GM23338 (cell line): ENCODE measurements around the gene RAD51B. TPM values are rescaled to one million over a fixed set of nuclear protein-coding genes. Genes with fewer than 3 reads are reported as not detected.

Source experiments
- ATAC-seq: fragments of 200-7000 bp; cut with Tn5 transposase; 3 replicates; pipeline ENCODE4 v1.9.1; 2020
- DNase-seq: peaks from one replicate; pipeline ENCODE4 v3.0.0-alpha.2; 2015; ENCODE audit warnings: low spot score
- H2AFZ ChIP-seq: fragments of 200-600 bp; sonication (generic); 2 replicates; pipeline ENCODE4 v1.8.0; 2016; ENCODE audit warnings: antibody characterized with exemption, mild to moderate bottlenecking, moderate library complexity
- H3F3A ChIP-seq: fragments of 200-600 bp; sonication (generic); replicated peaks from 2 replicates; pipeline ENCODE4 v1.8.0; 2017; ENCODE audit warnings: antibody characterized with exemption, mixed run types, low read depth
- H3K27ac ChIP-seq: fragments of 200-600 bp; sonication (generic); 2 replicates; pipeline ENCODE4 v1.6.1; 2016; ENCODE audit warnings: low read depth
- H3K27me3 ChIP-seq: fragments of 200-600 bp; sonication (generic); 2 replicates; pipeline ENCODE4 v1.8.0; 2016; ENCODE audit warnings: mild to moderate bottlenecking, mixed run types, moderate library complexity; ENCODE audit not compliant: insufficient read depth
- H3K36me3 ChIP-seq: fragments of 200-600 bp; sonication (generic); 2 replicates; pipeline ENCODE4 v1.8.0; 2016; ENCODE audit warnings: mild to moderate bottlenecking; ENCODE audit not compliant: insufficient read depth
- H3K4me1 ChIP-seq: fragments of 200-600 bp; sonication (generic); 2 replicates; pipeline ENCODE4 v1.8.0; 2016; ENCODE audit warnings: mild to moderate bottlenecking, moderate library complexity; ENCODE audit not compliant: insufficient read depth
- H3K4me2 ChIP-seq: fragments of 200-600 bp; sonication (generic); 2 replicates; pipeline ENCODE4 v1.7.1; 2017; ENCODE audit warnings: mixed run types
- H3K4me3 ChIP-seq: fragments of 200-600 bp; sonication (generic); 2 replicates; pipeline ENCODE4 v1.6.1; 2016; ENCODE audit warnings: mixed run types
- H3K79me2 ChIP-seq: fragments of 200-600 bp; sonication (generic); replicated peaks from 2 replicates; pipeline ENCODE4 v1.8.0; 2017; ENCODE audit warnings: mild to moderate bottlenecking; ENCODE audit not compliant: insufficient read depth
- H3K9me2 ChIP-seq: fragments of 200-600 bp; sonication (generic); 2 replicates; pipeline ENCODE4 v1.8.0; 2017; ENCODE audit not compliant: insufficient read depth
- H4K20me1 ChIP-seq: fragments of 200-600 bp; sonication (generic); replicated peaks from 2 replicates; pipeline ENCODE4 v1.8.0; 2017; ENCODE audit warnings: mild to moderate bottlenecking; ENCODE audit not compliant: insufficient read depth
- H3K27ac Mint-ChIP-seq: 2 replicates; pipeline ENCODE4 v1.8.0; 2020; ENCODE audit warnings: inconsistent platforms, mild to moderate bottlenecking, moderate library complexity, mixed read lengths
- H3K27me3 Mint-ChIP-seq: 3 replicates; pipeline ENCODE4 v1.8.0; 2022; ENCODE audit warnings: low read depth, mild to moderate bottlenecking, moderate library complexity, mixed read lengths, inconsistent platforms; ENCODE audit not compliant: insufficient read depth, poor library complexity
- H3K36me3 Mint-ChIP-seq: 3 replicates; pipeline ENCODE4 v1.8.0; 2021; ENCODE audit warnings: low read depth, mild to moderate bottlenecking, inconsistent platforms, moderate library complexity, mixed read lengths
- H3K4me1 Mint-ChIP-seq: 3 replicates; pipeline ENCODE4 v1.8.0; 2020; ENCODE audit warnings: mild to moderate bottlenecking, inconsistent platforms, mixed read lengths
- H3K4me3 Mint-ChIP-seq: 3 replicates; pipeline ENCODE4 v1.8.0; 2021; ENCODE audit warnings: moderate library complexity, mild to moderate bottlenecking, inconsistent platforms, mixed read lengths
- H3K9me3 Mint-ChIP-seq: 3 replicates; pipeline ENCODE4 v1.8.0; 2020; ENCODE audit warnings: moderate library complexity, mild to moderate bottlenecking, inconsistent platforms, mixed read lengths
- EZH2 ChIP-seq: fragments of 200-600 bp; sonication (generic); IDR thresholded peaks from one replicate; pipeline ENCODE4 v1.8.0; 2017; ENCODE audit warnings: antibody characterized with exemption, mild to moderate bottlenecking, low read depth; ENCODE audit not compliant: unreplicated experiment
- JUNB ChIP-seq: IDR thresholded peaks from one replicate; pipeline ENCODE4 v1.6.1; 2016; ENCODE audit warnings: antibody characterized with exemption; ENCODE audit not compliant: unreplicated experiment
- NANOG ChIP-seq: IDR thresholded peaks from 2 replicates; pipeline ENCODE4 v1.6.1; 2016; ENCODE audit warnings: antibody characterized with exemption, borderline replicate concordance
- POLR2AphosphoS5 ChIP-seq: IDR thresholded peaks from 2 replicates; pipeline ENCODE4 v1.6.1; 2016; ENCODE audit warnings: antibody characterized with exemption, low read depth
- polyA plus RNA-seq: library from polyadenylated mRNA; unstranded; fragments of >200 nt; fragmentation: Nextera tagmentation; extraction: Ambion mirVana; gene quantifications from 2 replicates; pipeline ENCODE4 v1.2.1, GENCODE V29; 2016
- total RNA-seq: library from RNA; depleted of rRNA; stranded (reverse); fragments of >200 nt; shearing (Covaris generic); gene quantifications from 2 replicates; pipeline ENCODE4 v1.2.3, GENCODE V29; 2014
- TF ChIP-seq, protein P1 (sequence below): IDR thresholded peaks from 2 replicates; pipeline ENCODE4 v1.6.1; 2016; ENCODE audit warnings: antibody characterized with exemption
- TF ChIP-seq, protein P2 (sequence below): IDR thresholded peaks from one replicate; pipeline ENCODE4 v1.6.1; 2018; ENCODE audit warnings: antibody characterized with exemption; ENCODE audit not compliant: unreplicated experiment
- TF ChIP-seq, protein P3 (sequence below), 2 experiments: fragments of 200-600 bp in 1 of 2; sonication (generic) in 1 of 2; conservative IDR thresholded peaks; 2 replicates each; pipeline versions ENCODE4 v1.5.1 to v1.6.1; 2016 to 2017; ENCODE audit warnings: antibody characterized with exemption in 2 of 2, low read depth in 2 of 2, mild to moderate bottlenecking in 2 of 2, moderate library complexity in 1 of 2

The RAD51B gene
- total and polyA plus RNA-seq, 2 experiments from 2014 or later: 15.7 to 29.1 TPM

GRCh38 chr14:68748260-68748659 lies 928.7 kb downstream of the RAD51B start:
- H3K27ac Mint-ChIP-seq: no peak overlapping the region
- H3F3A ChIP-seq: no peaks in the 10 kb centered on the region
- no peaks in the 10 kb centered on the region for H3K9me2 ChIP-seq
- TF ChIP-seq POLR2AphosphoS5: no peak
- TF ChIP-seq NANOG: no peak
- no peak for TF ChIP-seq EZH2
- TF ChIP-seq, protein P1, sequence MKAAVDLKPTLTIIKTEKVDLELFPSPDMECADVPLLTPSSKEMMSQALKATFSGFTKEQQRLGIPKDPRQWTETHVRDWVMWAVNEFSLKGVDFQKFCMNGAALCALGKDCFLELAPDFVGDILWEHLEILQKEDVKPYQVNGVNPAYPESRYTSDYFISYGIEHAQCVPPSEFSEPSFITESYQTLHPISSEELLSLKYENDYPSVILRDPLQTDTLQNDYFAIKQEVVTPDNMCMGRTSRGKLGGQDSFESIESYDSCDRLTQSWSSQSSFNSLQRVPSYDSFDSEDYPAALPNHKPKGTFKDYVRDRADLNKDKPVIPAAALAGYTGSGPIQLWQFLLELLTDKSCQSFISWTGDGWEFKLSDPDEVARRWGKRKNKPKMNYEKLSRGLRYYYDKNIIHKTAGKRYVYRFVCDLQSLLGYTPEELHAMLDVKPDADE: no peak
- TF ChIP-seq, protein P2, sequence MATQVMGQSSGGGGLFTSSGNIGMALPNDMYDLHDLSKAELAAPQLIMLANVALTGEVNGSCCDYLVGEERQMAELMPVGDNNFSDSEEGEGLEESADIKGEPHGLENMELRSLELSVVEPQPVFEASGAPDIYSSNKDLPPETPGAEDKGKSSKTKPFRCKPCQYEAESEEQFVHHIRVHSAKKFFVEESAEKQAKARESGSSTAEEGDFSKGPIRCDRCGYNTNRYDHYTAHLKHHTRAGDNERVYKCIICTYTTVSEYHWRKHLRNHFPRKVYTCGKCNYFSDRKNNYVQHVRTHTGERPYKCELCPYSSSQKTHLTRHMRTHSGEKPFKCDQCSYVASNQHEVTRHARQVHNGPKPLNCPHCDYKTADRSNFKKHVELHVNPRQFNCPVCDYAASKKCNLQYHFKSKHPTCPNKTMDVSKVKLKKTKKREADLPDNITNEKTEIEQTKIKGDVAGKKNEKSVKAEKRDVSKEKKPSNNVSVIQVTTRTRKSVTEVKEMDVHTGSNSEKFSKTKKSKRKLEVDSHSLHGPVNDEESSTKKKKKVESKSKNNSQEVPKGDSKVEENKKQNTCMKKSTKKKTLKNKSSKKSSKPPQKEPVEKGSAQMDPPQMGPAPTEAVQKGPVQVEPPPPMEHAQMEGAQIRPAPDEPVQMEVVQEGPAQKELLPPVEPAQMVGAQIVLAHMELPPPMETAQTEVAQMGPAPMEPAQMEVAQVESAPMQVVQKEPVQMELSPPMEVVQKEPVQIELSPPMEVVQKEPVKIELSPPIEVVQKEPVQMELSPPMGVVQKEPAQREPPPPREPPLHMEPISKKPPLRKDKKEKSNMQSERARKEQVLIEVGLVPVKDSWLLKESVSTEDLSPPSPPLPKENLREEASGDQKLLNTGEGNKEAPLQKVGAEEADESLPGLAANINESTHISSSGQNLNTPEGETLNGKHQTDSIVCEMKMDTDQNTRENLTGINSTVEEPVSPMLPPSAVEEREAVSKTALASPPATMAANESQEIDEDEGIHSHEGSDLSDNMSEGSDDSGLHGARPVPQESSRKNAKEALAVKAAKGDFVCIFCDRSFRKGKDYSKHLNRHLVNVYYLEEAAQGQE: no peak
- TF ChIP-seq, protein P3, sequence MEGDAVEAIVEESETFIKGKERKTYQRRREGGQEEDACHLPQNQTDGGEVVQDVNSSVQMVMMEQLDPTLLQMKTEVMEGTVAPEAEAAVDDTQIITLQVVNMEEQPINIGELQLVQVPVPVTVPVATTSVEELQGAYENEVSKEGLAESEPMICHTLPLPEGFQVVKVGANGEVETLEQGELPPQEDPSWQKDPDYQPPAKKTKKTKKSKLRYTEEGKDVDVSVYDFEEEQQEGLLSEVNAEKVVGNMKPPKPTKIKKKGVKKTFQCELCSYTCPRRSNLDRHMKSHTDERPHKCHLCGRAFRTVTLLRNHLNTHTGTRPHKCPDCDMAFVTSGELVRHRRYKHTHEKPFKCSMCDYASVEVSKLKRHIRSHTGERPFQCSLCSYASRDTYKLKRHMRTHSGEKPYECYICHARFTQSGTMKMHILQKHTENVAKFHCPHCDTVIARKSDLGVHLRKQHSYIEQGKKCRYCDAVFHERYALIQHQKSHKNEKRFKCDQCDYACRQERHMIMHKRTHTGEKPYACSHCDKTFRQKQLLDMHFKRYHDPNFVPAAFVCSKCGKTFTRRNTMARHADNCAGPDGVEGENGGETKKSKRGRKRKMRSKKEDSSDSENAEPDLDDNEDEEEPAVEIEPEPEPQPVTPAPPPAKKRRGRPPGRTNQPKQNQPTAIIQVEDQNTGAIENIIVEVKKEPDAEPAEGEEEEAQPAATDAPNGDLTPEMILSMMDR (conservative IDR thresholded peaks at IDR 0.05; ENCODE audit: low read depth in 2 of 2): no peak
- H3K79me2 ChIP-seq: no peaks in the 10 kb centered on the region
- no peak overlapping the region for H3K27ac ChIP-seq
- H3K4me3 ChIP-seq: no peak overlapping the region
- no peaks in the 10 kb centered on the region for H3K27me3 Mint-ChIP-seq
- no peak overlapping the region for H2AFZ ChIP-seq
- no peak overlapping the region for H3K4me3 Mint-ChIP-seq
- no peaks in the 10 kb centered on the region for H3K9me3 Mint-ChIP-seq
- no peaks in the 10 kb centered on the region; the same call in 2 of the 3 replicates for H3K36me3 Mint-ChIP-seq
- no peaks in the 10 kb centered on the region for H4K20me1 ChIP-seq
- H3K27me3 ChIP-seq: no peaks in the 10 kb centered on the region
- H3K4me2 ChIP-seq: no peak overlapping the region
- DNase-seq: no peak
- no peak for ATAC-seq
- peaks cover 3% of the 10 kb centered on the region; the same call in 1 of the 3 replicates for H3K4me1 Mint-ChIP-seq
- no peaks in the 10 kb centered on the region; the same call in 1 of the 2 replicates for H3K4me1 ChIP-seq
- H3K36me3 ChIP-seq: no peaks in the 10 kb centered on the region

DNA sequence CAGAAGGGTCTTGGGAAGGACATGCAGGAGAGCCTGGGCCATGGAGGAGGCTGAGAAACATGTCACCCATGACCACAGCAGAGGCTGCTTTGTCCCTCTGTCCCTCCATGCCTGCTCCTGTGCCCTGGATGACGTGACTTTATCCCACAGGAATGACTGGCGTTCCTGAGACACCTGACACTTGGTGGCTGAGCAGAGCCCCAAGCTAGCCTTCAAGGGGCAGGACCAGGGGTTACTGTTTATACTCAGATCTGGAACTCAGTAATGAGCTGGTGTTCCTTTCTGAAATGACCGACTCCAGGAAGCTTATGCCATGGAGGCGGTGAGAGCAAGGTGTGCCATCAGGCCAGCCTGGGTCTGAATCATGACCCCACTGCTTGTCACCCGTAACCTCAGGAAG lies 929.1 kb downstream of the RAD51B start:
- Mint-ChIP-seq H3K9me3 (no peaks in the 10 kb centered on the region), H3K4me3 (no peak overlapping the region), H3K27ac (no peak overlapping the region), H3K27me3 (no peaks in the 10 kb centered on the region), H3K4me1 (peaks cover 3% of the 10 kb centered on the region; the same call in 2 of the 3 replicates), H3K36me3 (no peaks in the 10 kb centered on the region)
- no peak overlapping the region for H3K27ac ChIP-seq
- H3K27me3 ChIP-seq: no peaks in the 10 kb centered on the region
- H3K9me2 ChIP-seq: no peaks in the 10 kb centered on the region
- H4K20me1 ChIP-seq: no peaks in the 10 kb centered on the region
- no peak overlapping the region for H3K4me3 ChIP-seq
- H3K4me1 ChIP-seq: no peaks in the 10 kb centered on the region; the same call in 1 of the 2 replicates
- TF ChIP-seq JUNB (no peak), EZH2 (no peak), NANOG (no peak)
- TF ChIP-seq, protein P1: no peak
- DNase-seq (no peak), ATAC-seq (no peak)
- no peaks in the 10 kb centered on the region for H3K79me2 ChIP-seq
- no peaks in the 10 kb centered on the region for H3F3A ChIP-seq
- no peak overlapping the region for H3K4me2 ChIP-seq
- H3K36me3 ChIP-seq: no peaks in the 10 kb centered on the region
- no peak overlapping the region for H2AFZ ChIP-seq
